ENCODE measurements around the gene TMEM50A.
"Not testable (repeated sequence)": the region's sequence is repeated elsewhere in the genome, so short reads cannot be mapped to it uniquely, and the experiment has no call there.

Gene TMEM50A

GRCh38 chr1:25356441-25356840 is 18.3 kb downstream of the TMEM50A start:
- in situ Hi-C loops (cut with HindIII; ENCODE audit: low pct_unique_long_range_greater_than_20kb, low sequenced_read_pairs), result no loop called here
- no peak for DNase-seq (ENCODE audit: low read depth in 1 of 2, low spot score in 1 of 2)
- no peak for TF ChIP-seq JUND (IDR thresholded peaks at IDR 0.05; ENCODE audit: low read depth)

- TF ChIP-seq JUND (IDR thresholded peaks at IDR 0.05; ENCODE audit: low read depth), result no peak
- in situ Hi-C loops (cut with HindIII; ENCODE audit: low pct_unique_long_range_greater_than_20kb, low sequenced_read_pairs), result no loop called here
- DNase-seq (ENCODE audit: low read depth in 1 of 2, low spot score in 1 of 2), result no peak
These were observed 18.7 kb downstream of the TMEM50A start for GRCh38 chr1:25356848-25357247.

- no peak for TF ChIP-seq JUND (IDR thresholded peaks at IDR 0.05; ENCODE audit: low read depth)
These were observed 22.8 kb downstream of the TMEM50A start for GRCh38 chr1:25360596-25361581.

GRCh38 chr1:25361901-25362300 is 23.8 kb downstream of the TMEM50A start:
- no peak for DNase-seq (ENCODE audit: low read depth in 1 of 2, low spot score in 1 of 2)
- no peak for TF ChIP-seq JUND (IDR thresholded peaks at IDR 0.05; ENCODE audit: low read depth)
- in situ Hi-C loops (cut with HindIII; ENCODE audit: low pct_unique_long_range_greater_than_20kb, low sequenced_read_pairs), result no loop called here

More at GRCh38 chr1:25360596-25361581, 22.8 kb downstream of the TMEM50A start:
- in situ Hi-C loops (cut with HindIII; ENCODE audit: low pct_unique_long_range_greater_than_20kb, low sequenced_read_pairs), result no loop called here
- DNase-seq (ENCODE audit: low read depth in 1 of 2, low spot score in 1 of 2), result no peak

GRCh38 chr1:25362634-25363559 is 24.8 kb downstream of the TMEM50A start:
- DNase-seq (ENCODE audit: low read depth in 1 of 2, low spot score in 1 of 2); in situ Hi-C loops (cut with HindIII; ENCODE audit: low pct_unique_long_range_greater_than_20kb, low sequenced_read_pairs): not testable (repeated sequence)

GRCh38 chr1:25369241-25369640 is 31.1 kb downstream of the TMEM50A start:
- in situ Hi-C loops (cut with HindIII; ENCODE audit: low pct_unique_long_range_greater_than_20kb, low sequenced_read_pairs), result no loop called here
- no peak for TF ChIP-seq JUND (IDR thresholded peaks at IDR 0.05; ENCODE audit: low read depth)
- peak in 1 of 2 experiments; percentile 4 for DNase-seq (ENCODE audit: low read depth in 1 of 2, low spot score in 1 of 2)

GRCh38 chr1:25369691-25370271 is 31.6 kb downstream of the TMEM50A start:
- DNase-seq (ENCODE audit: low read depth in 1 of 2, low spot score in 1 of 2); in situ Hi-C loops (cut with HindIII; ENCODE audit: low pct_unique_long_range_greater_than_20kb, low sequenced_read_pairs): not testable (repeated sequence)

GRCh38 chr1:25371757-25372156 is 33.6 kb downstream of the TMEM50A start:
- in situ Hi-C loops (cut with HindIII; ENCODE audit: low pct_unique_long_range_greater_than_20kb, low sequenced_read_pairs); DNase-seq (ENCODE audit: low read depth in 1 of 2, low spot score in 1 of 2): not testable (repeated sequence)

- DNase-seq (ENCODE audit: low read depth in 1 of 2, low spot score in 1 of 2); in situ Hi-C loops (cut with HindIII; ENCODE audit: low pct_unique_long_range_greater_than_20kb, low sequenced_read_pairs): not testable (repeated sequence)
These were observed 40.2 kb downstream of the TMEM50A start for GRCh38 chr1:25378367-25378766.

GRCh38 chr1:25382543-25382942 is 44.4 kb downstream of the TMEM50A start:
- in situ Hi-C loops (cut with HindIII; ENCODE audit: low pct_unique_long_range_greater_than_20kb, low sequenced_read_pairs); DNase-seq (ENCODE audit: low read depth in 1 of 2, low spot score in 1 of 2): not testable (repeated sequence)

GRCh38 chr1:25383090-25383489 is 45.0 kb downstream of the TMEM50A start:
- in situ Hi-C loops (cut with HindIII; ENCODE audit: low pct_unique_long_range_greater_than_20kb, low sequenced_read_pairs), result not testable (repeated sequence)

GRCh38 chr1:25383875-25384274 is 45.7 kb downstream of the TMEM50A start:
- in situ Hi-C loops (cut with HindIII; ENCODE audit: low pct_unique_long_range_greater_than_20kb, low sequenced_read_pairs); DNase-seq (ENCODE audit: low read depth in 1 of 2, low spot score in 1 of 2): not testable (repeated sequence)

More at GRCh38 chr1:25383090-25383489, 45.0 kb downstream of the TMEM50A start:
- DNase-seq (ENCODE audit: low read depth in 1 of 2, low spot score in 1 of 2), result not testable (repeated sequence)

GRCh38 chr1:25387096-25387495 is 49.0 kb downstream of the TMEM50A start:
- in situ Hi-C loops (cut with HindIII; ENCODE audit: low pct_unique_long_range_greater_than_20kb, low sequenced_read_pairs); DNase-seq (ENCODE audit: low read depth in 1 of 2, low spot score in 1 of 2): not testable (repeated sequence)

- DNase-seq (ENCODE audit: low read depth in 1 of 2, low spot score in 1 of 2); in situ Hi-C loops (cut with HindIII; ENCODE audit: low pct_unique_long_range_greater_than_20kb, low sequenced_read_pairs): not testable (repeated sequence)
These were observed 50.6 kb downstream of the TMEM50A start for GRCh38 chr1:25388691-25389090.

GRCh38 chr1:25389721-25390120 is 51.6 kb downstream of the TMEM50A start:
- DNase-seq (ENCODE audit: low read depth in 1 of 2, low spot score in 1 of 2); in situ Hi-C loops (cut with HindIII; ENCODE audit: low pct_unique_long_range_greater_than_20kb, low sequenced_read_pairs): not testable (repeated sequence)

All from T47D (cell line).